ENCODE data around the gene TBXAS1. TPM values are rescaled to one million over a fixed set of nuclear protein-coding genes. Genes with fewer than 3 reads are reported as not detected.

TBXAS1 gene
- total RNA-seq, 1 experiment from 2014 or later = 2.3 TPM

DNA sequence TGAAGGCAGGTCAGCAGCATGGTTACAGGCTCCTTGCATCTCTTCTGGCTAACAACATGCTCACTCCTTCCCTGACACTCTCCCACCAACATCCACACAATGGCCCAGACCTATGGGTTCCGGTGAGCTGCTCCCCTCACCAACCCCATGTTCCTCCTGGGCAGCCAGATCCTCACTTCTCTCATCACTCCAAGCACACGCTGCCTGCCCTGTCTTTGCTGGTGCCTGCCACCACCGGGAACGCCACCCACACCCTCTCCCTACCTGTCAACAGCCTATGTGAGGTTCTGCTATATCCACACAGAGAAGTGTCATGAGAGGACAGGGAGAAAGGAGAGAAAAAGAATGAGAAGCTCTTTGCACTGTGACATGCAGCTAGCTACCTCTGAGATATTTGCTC lies 219.1 kb downstream of the TBXAS1 start (continued):
- TF ChIP-seq NR3C1 (CRISPR knock-in tag; conservative IDR thresholded peaks at IDR 0.05; ENCODE audit: low read depth) (no peak), ZNF396 (CRISPR knock-in tag; IDR thresholded peaks at IDR 0.05; ENCODE audit: borderline replicate concordance) (no peak), ZNF317 (CRISPR knock-in tag; IDR thresholded peaks at IDR 0.05; ENCODE audit: borderline replicate concordance, low read depth) (no peak)

DNA sequence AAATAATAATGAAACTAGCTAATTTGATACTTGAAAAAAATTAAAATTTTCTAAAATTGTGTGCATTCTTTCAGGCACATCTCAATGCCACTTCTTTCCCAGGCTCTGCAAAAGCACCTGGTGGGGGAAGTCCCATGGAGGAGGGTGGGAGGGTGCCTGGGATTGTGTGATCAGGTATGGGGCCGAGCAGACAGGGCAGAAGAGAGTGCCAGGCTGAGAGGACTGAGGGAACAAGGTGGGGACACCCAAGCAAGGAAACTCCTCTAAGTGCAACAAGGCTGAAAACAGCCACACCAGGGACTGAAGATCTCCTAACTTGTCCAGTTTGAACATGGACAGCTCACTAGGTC lies 219.9 kb downstream of the TBXAS1 start:
- no peaks in the 10 kb centered on the region for H3K9me3 Mint-ChIP-seq
- ATAC-seq (no peak), DNase-seq (ENCODE audit: low spot score) (no peak)
- no peak for TF ChIP-seq MYBL2 (CRISPR knock-in tag; IDR thresholded peaks at IDR 0.05)
- no peak for TF ChIP-seq TCF7 (CRISPR knock-in tag; IDR thresholded peaks at IDR 0.05; ENCODE audit: low read depth)
- no peak for TF ChIP-seq RELA (CRISPR knock-in tag; IDR thresholded peaks at IDR 0.05; ENCODE audit: borderline replicate concordance)
- TF ChIP-seq, protein P1, sequence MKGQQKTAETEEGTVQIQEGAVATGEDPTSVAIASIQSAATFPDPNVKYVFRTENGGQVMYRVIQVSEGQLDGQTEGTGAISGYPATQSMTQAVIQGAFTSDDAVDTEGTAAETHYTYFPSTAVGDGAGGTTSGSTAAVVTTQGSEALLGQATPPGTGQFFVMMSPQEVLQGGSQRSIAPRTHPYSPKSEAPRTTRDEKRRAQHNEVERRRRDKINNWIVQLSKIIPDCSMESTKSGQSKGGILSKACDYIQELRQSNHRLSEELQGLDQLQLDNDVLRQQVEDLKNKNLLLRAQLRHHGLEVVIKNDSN (CRISPR knock-in tag; IDR thresholded peaks at IDR 0.05) = no peak
- TF ChIP-seq JUN (CRISPR knock-in tag; IDR thresholded peaks at IDR 0.05) = no peak
- no peak for TF ChIP-seq GRHL2 (CRISPR knock-in tag; IDR thresholded peaks at IDR 0.05; ENCODE audit: insufficient replicate concordance, severe bottlenecking)
- TF ChIP-seq, protein P2, sequence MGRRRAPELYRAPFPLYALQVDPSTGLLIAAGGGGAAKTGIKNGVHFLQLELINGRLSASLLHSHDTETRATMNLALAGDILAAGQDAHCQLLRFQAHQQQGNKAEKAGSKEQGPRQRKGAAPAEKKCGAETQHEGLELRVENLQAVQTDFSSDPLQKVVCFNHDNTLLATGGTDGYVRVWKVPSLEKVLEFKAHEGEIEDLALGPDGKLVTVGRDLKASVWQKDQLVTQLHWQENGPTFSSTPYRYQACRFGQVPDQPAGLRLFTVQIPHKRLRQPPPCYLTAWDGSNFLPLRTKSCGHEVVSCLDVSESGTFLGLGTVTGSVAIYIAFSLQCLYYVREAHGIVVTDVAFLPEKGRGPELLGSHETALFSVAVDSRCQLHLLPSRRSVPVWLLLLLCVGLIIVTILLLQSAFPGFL (CRISPR knock-in tag; IDR thresholded peaks at IDR 0.05; ENCODE audit: borderline replicate concordance) = no peak
- TF ChIP-seq ZBTB21 (CRISPR knock-in tag; IDR thresholded peaks at IDR 0.05; ENCODE audit: borderline replicate concordance) = no peak
- TF ChIP-seq, protein P3, sequence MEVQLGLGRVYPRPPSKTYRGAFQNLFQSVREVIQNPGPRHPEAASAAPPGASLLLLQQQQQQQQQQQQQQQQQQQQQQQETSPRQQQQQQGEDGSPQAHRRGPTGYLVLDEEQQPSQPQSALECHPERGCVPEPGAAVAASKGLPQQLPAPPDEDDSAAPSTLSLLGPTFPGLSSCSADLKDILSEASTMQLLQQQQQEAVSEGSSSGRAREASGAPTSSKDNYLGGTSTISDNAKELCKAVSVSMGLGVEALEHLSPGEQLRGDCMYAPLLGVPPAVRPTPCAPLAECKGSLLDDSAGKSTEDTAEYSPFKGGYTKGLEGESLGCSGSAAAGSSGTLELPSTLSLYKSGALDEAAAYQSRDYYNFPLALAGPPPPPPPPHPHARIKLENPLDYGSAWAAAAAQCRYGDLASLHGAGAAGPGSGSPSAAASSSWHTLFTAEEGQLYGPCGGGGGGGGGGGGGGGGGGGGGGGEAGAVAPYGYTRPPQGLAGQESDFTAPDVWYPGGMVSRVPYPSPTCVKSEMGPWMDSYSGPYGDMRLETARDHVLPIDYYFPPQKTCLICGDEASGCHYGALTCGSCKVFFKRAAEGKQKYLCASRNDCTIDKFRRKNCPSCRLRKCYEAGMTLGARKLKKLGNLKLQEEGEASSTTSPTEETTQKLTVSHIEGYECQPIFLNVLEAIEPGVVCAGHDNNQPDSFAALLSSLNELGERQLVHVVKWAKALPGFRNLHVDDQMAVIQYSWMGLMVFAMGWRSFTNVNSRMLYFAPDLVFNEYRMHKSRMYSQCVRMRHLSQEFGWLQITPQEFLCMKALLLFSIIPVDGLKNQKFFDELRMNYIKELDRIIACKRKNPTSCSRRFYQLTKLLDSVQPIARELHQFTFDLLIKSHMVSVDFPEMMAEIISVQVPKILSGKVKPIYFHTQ (CRISPR knock-in tag; IDR thresholded peaks at IDR 0.05) = no peak
- TF ChIP-seq, protein P4, sequence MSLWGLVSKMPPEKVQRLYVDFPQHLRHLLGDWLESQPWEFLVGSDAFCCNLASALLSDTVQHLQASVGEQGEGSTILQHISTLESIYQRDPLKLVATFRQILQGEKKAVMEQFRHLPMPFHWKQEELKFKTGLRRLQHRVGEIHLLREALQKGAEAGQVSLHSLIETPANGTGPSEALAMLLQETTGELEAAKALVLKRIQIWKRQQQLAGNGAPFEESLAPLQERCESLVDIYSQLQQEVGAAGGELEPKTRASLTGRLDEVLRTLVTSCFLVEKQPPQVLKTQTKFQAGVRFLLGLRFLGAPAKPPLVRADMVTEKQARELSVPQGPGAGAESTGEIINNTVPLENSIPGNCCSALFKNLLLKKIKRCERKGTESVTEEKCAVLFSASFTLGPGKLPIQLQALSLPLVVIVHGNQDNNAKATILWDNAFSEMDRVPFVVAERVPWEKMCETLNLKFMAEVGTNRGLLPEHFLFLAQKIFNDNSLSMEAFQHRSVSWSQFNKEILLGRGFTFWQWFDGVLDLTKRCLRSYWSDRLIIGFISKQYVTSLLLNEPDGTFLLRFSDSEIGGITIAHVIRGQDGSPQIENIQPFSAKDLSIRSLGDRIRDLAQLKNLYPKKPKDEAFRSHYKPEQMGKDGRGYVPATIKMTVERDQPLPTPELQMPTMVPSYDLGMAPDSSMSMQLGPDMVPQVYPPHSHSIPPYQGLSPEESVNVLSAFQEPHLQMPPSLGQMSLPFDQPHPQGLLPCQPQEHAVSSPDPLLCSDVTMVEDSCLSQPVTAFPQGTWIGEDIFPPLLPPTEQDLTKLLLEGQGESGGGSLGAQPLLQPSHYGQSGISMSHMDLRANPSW (CRISPR knock-in tag; conservative IDR thresholded peaks at IDR 0.05; ENCODE audit: low read depth) = no peak
- no peak for TF ChIP-seq RORB (CRISPR knock-in tag; IDR thresholded peaks at IDR 0.05)
- TF ChIP-seq, protein P5, sequence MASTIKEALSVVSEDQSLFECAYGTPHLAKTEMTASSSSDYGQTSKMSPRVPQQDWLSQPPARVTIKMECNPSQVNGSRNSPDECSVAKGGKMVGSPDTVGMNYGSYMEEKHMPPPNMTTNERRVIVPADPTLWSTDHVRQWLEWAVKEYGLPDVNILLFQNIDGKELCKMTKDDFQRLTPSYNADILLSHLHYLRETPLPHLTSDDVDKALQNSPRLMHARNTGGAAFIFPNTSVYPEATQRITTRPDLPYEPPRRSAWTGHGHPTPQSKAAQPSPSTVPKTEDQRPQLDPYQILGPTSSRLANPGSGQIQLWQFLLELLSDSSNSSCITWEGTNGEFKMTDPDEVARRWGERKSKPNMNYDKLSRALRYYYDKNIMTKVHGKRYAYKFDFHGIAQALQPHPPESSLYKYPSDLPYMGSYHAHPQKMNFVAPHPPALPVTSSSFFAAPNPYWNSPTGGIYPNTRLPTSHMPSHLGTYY (CRISPR knock-in tag; IDR thresholded peaks at IDR 0.05) = no peak
- no peak for TF ChIP-seq ZNF423 (CRISPR knock-in tag; IDR thresholded peaks at IDR 0.05)
- TF ChIP-seq TEAD1 (CRISPR knock-in tag; IDR thresholded peaks at IDR 0.05) = no peak
- TF ChIP-seq ATF1 (CRISPR knock-in tag; IDR thresholded peaks at IDR 0.05) = no peak
- TF ChIP-seq IRF2 (CRISPR knock-in tag; IDR thresholded peaks at IDR 0.05; ENCODE audit: borderline replicate concordance, low read depth) = no peak
- H3K4me3 Mint-ChIP-seq = no peak overlapping the region
- H3K4me1 Mint-ChIP-seq = no peaks in the 10 kb centered on the region
- CTCF ChIA-PET = no interaction called here
- H3K27me3 Mint-ChIP-seq (ENCODE audit: low read depth) = no peaks in the 10 kb centered on the region
- no peaks in the 10 kb centered on the region for H3K36me3 Mint-ChIP-seq
- POLR2A ChIA-PET = no interaction called here
- no peak overlapping the region for H3K27ac Mint-ChIP-seq

Data from WTC11 (cell line).